GDM1 (cell line): Measurements from ENCODE around the gene C2orf76.

ENCODE experiments used
- DNase-seq: peaks from one replicate; lab custom pipeline; 2025; lab: John Stamatoyannopoulos, UW

C2orf76 gene

GRCh38 chr2:119338272-119338671, 28.4 kb downstream of the C2orf76 start:
- no peak for DNase-seq

- no peak for DNase-seq
Observed at GRCh38 chr2:119337749-119338148, 28.9 kb downstream of the C2orf76 start.

GRCh38 chr2:119333833-119334232, 32.8 kb downstream of the C2orf76 start:
- no peak for DNase-seq

- no peak for DNase-seq
Observed at GRCh38 chr2:119333360-119333759, 33.3 kb downstream of the C2orf76 start.

GRCh38 chr2:119332953-119333352, 33.7 kb downstream of the C2orf76 start:
- DNase-seq = no peak

- DNase-seq = no peak
Observed at GRCh38 chr2:119327431-119327830, 39.2 kb downstream of the C2orf76 start.

GRCh38 chr2:119326938-119327337, 39.7 kb downstream of the C2orf76 start:
- no peak for DNase-seq

GRCh38 chr2:119324685-119325270, 41.9 kb downstream of the C2orf76 start:
- no peak for DNase-seq

- DNase-seq = no peak
Observed at GRCh38 chr2:119323459-119323858, 43.2 kb downstream of the C2orf76 start.

GRCh38 chr2:119319593-119319992, 47.0 kb downstream of the C2orf76 start:
- DNase-seq = no peak

- no peak for DNase-seq
Observed at GRCh38 chr2:119317554-119317953, 49.1 kb downstream of the C2orf76 start.

- DNase-seq = no peak
Observed at GRCh38 chr2:119316066-119316465, 50.6 kb downstream of the C2orf76 start.

- DNase-seq = no peak
Observed at GRCh38 chr2:119315241-119315925, 51.3 kb downstream of the C2orf76 start.

GRCh38 chr2:119311831-119312230, 54.8 kb downstream of the C2orf76 start:
- DNase-seq = no peak

GRCh38 chr2:119311371-119311770, 55.3 kb downstream of the C2orf76 start:
- no peak for DNase-seq

GRCh38 chr2:119308793-119309330, 57.8 kb downstream of the C2orf76 start:
- no peak for DNase-seq

GRCh38 chr2:119307419-119308140, 59.1 kb downstream of the C2orf76 start:
- DNase-seq = no peak

- no peak for DNase-seq
Observed at GRCh38 chr2:119306196-119306590, 60.4 kb downstream of the C2orf76 start.

- no peak for DNase-seq
Observed at GRCh38 chr2:119305497-119306195, 61.0 kb downstream of the C2orf76 start.

- no peak for DNase-seq
Observed at GRCh38 chr2:119304847-119305246, 61.8 kb downstream of the C2orf76 start.

GRCh38 chr2:119301413-119301812, 65.2 kb downstream of the C2orf76 start:
- DNase-seq = no peak

GRCh38 chr2:119295688-119296375, 70.8 kb downstream of the C2orf76 start:
- DNase-seq = no peak
